NK-92 (cell line): ENCODE measurements around the gene CFAP43.
A peak's percentile ranks its signal among the peaks of the same experiment; 100 is the strongest.

Experiments used
- DNase-seq: peaks from one replicate; lab custom pipeline; 2025; ENCODE audit not compliant: unreplicated experiment; lab: John Stamatoyannopoulos, UW

CFAP43 gene

GRCh38 chr10:104142081-104142480, 90.1 kb downstream of the CFAP43 start:
- DNase-seq, result no peak

GRCh38 chr10:104139221-104139620, 92.9 kb downstream of the CFAP43 start:
- no peak for DNase-seq

- DNase-seq, result no peak
Measured at GRCh38 chr10:104138131-104138530, 94.0 kb downstream of the CFAP43 start.

- DNase-seq, result no peak
Measured at GRCh38 chr10:104130041-104130440, 102.1 kb downstream of the CFAP43 start.

GRCh38 chr10:104128214-104128613, 104.0 kb downstream of the CFAP43 start:
- DNase-seq, result no peak

GRCh38 chr10:104127411-104127810, 104.8 kb downstream of the CFAP43 start:
- DNase-seq, result no peak

GRCh38 chr10:104123397-104123796, 108.8 kb downstream of the CFAP43 start:
- no peak for DNase-seq

- DNase-seq, result no peak
Measured at GRCh38 chr10:104122225-104123107, 109.7 kb downstream of the CFAP43 start.

GRCh38 chr10:104121485-104122224, 110.5 kb downstream of the CFAP43 start, which contains the start of gene SFR1:
TSS of gene SFR1 (plus strand) at chr10:104122171. CDS start at chr10:104122184, 13 bp downstream.
- peak; percentile 92 for DNase-seq

GRCh38 chr10:104120903-104121484, 111.2 kb downstream of the CFAP43 start:
- DNase-seq, result peak; percentile 43

GRCh38 chr10:104120512-104120902, 111.7 kb downstream of the CFAP43 start:
- no peak for DNase-seq

- no peak for DNase-seq
Measured at GRCh38 chr10:104119996-104120395, 112.2 kb downstream of the CFAP43 start.

- no peak for DNase-seq
Measured at GRCh38 chr10:104117839-104118323, 114.3 kb downstream of the CFAP43 start.

- no peak for DNase-seq
Measured at GRCh38 chr10:104113376-104113956, 118.7 kb downstream of the CFAP43 start.

GRCh38 chr10:104109908-104110662, 122.1 kb downstream of the CFAP43 start:
- no peak for DNase-seq

GRCh38 chr10:104104926-104105325, 127.2 kb downstream of the CFAP43 start:
- DNase-seq, result no peak

- DNase-seq, result no peak
Measured at GRCh38 chr10:104104418-104104817, 127.7 kb downstream of the CFAP43 start.

GRCh38 chr10:104103956-104104355, 128.2 kb downstream of the CFAP43 start:
- DNase-seq, result no peak

- DNase-seq, result no peak
Measured at GRCh38 chr10:104101902-104102301, 130.3 kb downstream of the CFAP43 start.

- no peak for DNase-seq
Measured at GRCh38 chr10:104100795-104101194, 131.4 kb downstream of the CFAP43 start.
